BJ (cell line): ENCODE results near the gene TNS1. TPM values are rescaled to one million over a fixed set of nuclear protein-coding genes. Genes with fewer than 3 reads are reported as not detected.

Experiments used
- CTCF ChIA-PET: fragments of 350-600 bp; formaldehyde crosslinking; extraction: SDS; loops from one replicate; lab custom pipeline; 2021; ENCODE audit warnings: antibody characterized with exemption, inconsistent platforms; lab: Yijun Ruan, JAX
- POLR2A ChIA-PET: fragments of 300-600 bp; sonication (Branson Sonifier 250); formaldehyde crosslinking; extraction: SDS; loops from one replicate; lab custom pipeline; 2021; ENCODE audit warnings: antibody characterized with exemption; lab: Charles Lee
- DNase-seq: peaks from one replicate; pipeline ENCODE4 v3.0.0-alpha.2; 2011; ENCODE audit warnings: low read depth
- H3K27me3 ChIP-seq: 2 replicates; pipeline ENCODE4 v1.6.0; 2011; ENCODE audit warnings: low read length; ENCODE audit not compliant: control insufficient read depth, insufficient read depth
- H3K36me3 ChIP-seq: 2 replicates; pipeline ENCODE4 v1.5.1; 2011; ENCODE audit warnings: low read length; ENCODE audit not compliant: control insufficient read depth, insufficient read depth
- H3K4me3 ChIP-seq: 2 replicates; pipeline ENCODE4 v1.5.1; 2011; ENCODE audit warnings: low read depth, mild to moderate bottlenecking, control low read depth, low read length
- polyA plus RNA-seq: library from polyadenylated mRNA; depleted of rRNA; stranded (reverse); fragments of >200 nt; gene quantifications from 2 replicates; pipeline ENCODE4 v1.2.3, GENCODE V29; 2011
- TF ChIP-seq, protein P1 (sequence below): IDR thresholded peaks from 2 replicates; pipeline ENCODE4 v1.5.1; 2011; ENCODE audit warnings: low read depth, mild to moderate bottlenecking, control low read depth, inconsistent platforms, low read length, moderate library complexity; ENCODE audit not compliant: insufficient read depth

The TNS1 gene
- polyA plus RNA-seq, 1 experiment = 35.6 TPM

DNA sequence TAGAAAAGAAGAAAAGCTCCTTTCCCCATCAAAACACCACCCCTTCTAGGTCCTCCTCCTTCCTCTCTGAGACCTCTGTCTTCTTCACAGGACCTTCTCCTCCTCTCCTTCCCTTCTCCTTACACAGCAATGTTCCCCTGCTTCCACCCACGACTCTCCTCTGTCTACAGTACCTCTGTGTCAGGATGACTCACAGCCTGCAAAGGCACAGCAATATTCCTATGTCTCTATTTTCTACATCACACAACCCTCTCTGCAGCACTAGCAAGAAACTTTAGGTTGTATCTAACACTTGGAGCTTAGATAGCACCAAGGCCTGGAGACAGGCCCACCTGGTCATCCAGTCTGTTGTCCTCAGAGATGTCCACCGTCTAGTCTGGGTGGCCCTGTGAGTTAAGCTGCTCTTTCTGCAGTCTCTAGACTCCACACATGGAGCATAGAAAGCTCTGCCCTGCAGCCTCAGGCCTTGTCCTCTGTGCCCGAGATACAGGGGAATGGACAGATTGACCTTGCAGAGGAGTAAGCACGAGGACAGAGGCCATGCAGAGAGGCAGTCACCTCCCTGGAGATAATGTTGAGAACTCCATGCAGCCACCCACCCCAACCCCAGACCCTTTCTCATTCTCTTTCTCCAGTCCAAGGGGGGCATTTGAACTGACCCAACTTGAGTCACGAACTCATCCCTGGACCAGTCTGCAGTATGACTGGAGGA is 212.0 kb downstream of the TNS1 start:
- Histone ChIP-seq H3K4me3 (no peak overlapping the region), H3K36me3 (no peaks in the 10 kb centered on the region; the same call in 1 of the 2 replicates), H3K27me3 (no peaks in the 10 kb centered on the region)
- CTCF ChIA-PET = interaction anchor here (0.5 to 10.8 kb wide), 23 partner anchors 12 to 290 kb away, joined by 3 to 264 read pairs (median 7); partner anchors contain the start of gene RUFY4
- TF ChIP-seq, protein P1, sequence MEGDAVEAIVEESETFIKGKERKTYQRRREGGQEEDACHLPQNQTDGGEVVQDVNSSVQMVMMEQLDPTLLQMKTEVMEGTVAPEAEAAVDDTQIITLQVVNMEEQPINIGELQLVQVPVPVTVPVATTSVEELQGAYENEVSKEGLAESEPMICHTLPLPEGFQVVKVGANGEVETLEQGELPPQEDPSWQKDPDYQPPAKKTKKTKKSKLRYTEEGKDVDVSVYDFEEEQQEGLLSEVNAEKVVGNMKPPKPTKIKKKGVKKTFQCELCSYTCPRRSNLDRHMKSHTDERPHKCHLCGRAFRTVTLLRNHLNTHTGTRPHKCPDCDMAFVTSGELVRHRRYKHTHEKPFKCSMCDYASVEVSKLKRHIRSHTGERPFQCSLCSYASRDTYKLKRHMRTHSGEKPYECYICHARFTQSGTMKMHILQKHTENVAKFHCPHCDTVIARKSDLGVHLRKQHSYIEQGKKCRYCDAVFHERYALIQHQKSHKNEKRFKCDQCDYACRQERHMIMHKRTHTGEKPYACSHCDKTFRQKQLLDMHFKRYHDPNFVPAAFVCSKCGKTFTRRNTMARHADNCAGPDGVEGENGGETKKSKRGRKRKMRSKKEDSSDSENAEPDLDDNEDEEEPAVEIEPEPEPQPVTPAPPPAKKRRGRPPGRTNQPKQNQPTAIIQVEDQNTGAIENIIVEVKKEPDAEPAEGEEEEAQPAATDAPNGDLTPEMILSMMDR = no peak
- POLR2A ChIA-PET = no interaction called here
- peak; percentile 14 for DNase-seq

DNA sequence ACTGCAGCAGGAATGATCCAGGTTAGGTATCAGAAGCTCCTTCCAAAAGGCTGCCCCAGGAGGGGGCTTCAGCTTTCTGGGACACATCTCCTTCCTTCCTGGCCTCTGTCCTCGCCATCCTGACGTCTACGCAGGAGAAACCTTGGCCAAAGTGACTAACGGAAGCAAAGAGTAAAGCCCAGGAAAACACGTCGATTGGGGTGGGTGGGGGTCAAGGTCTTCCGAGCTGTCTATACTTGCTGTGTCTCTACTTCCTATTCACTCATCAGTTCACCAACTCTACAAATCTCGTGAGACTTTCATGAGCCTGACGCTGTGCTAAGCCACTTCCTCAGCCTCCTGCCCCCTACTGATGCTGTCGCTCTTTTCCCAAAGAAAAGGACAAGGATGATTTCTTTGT is 212.6 kb downstream of the TNS1 start:
- POLR2A ChIA-PET = no interaction called here

DNA sequence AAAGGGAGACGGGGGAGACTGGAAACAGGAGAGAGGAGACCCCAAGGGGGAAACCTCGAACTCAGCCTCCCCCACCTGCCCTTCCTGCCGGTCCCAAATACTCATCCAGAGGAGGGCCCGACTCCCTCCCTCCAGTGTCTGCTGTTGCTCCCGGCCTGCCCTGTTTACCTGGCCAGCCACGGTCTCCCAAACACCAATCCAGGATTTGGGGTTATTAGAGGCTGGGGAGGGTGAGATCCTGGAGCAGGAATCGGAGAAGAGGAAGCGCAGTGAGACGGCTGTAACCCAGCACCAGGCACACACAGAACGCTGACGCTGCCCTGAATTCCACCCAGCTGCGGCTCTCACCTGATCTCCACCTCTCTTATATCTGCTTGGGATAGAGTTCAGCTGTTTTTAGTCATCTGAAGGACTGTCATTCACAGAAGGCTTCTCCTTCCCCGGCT is 213.0 kb downstream of the TNS1 start:
- no peak for DNase-seq
- TF ChIP-seq, protein P1 = no peak
- no peak overlapping the region for H3K4me3 ChIP-seq
- ChIA-PET POLR2A (no interaction called here), CTCF (interaction anchor here (0.8 to 10.8 kb wide), 41 partner anchors 9 to 291 kb away, joined by 3 to 264 read pairs (median 7); partner anchors contain the start of gene RUFY4)
- H3K36me3 ChIP-seq = no peaks in the 10 kb centered on the region; the same call in 1 of the 2 replicates
- no peaks in the 10 kb centered on the region for H3K27me3 ChIP-seq

More for the DNA sequence above, 212.6 kb downstream of the TNS1 start:
- Histone ChIP-seq H3K4me3 (no peak overlapping the region), H3K27me3 (no peaks in the 10 kb centered on the region), H3K36me3 (no peaks in the 10 kb centered on the region; the same call in 1 of the 2 replicates)
- TF ChIP-seq, protein P1 = no peak
- no peak for DNase-seq
- CTCF ChIA-PET = interaction anchor here (0.9 to 10.8 kb wide), 24 partner anchors 9 to 281 kb away, joined by 3 to 264 read pairs (median 10); partner anchors contain the start of gene RUFY4

DNA sequence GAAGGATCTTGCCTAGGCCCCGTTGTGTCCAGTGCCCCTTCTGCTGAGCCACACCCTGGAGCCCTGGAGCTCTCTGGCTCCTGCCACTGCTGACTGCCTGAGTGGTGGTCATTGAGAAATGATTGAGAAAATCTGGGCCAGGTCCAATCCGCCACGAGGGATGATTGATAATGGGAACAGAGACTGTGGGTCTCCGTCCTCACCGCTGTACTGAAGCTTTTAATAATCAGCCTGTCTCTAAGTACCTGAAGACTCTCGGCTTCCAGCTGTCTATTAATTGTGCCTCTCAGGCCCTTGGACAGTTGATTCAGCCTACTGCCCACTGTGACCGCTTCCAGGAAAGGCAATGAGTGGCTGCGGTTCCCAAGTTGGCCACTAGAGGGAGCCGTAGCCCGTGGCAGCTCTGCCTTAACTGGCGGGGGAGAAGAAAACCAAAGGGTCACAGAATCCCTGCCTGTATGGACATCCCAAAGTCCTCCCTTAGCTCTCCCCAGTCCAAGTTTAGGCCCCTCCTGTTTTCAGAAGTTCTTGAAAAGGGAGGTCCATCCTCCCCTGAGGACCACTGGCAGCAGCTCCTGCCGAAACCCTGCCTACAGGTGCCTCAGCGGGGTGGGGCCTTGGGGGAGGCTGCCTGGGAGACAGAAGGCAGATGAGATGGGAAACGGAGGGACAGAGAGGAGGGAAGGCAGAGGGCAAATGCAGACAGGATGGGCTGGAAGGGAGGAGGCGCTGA is 213.6 kb downstream of the TNS1 start:
- no peak overlapping the region for H3K4me3 ChIP-seq
- no peak for DNase-seq
- TF ChIP-seq, protein P1 = peak; percentile 99
- ChIA-PET POLR2A (interaction anchor here (0.6 kb wide), 1 partner anchor 68 kb away, joined by 4 read pairs; no protein-coding TSS in a partner anchor), CTCF (interaction anchor here (0.6 to 10.8 kb wide), 50 partner anchors 10 to 334 kb away, joined by 3 to 264 read pairs (median 6); partner anchors contain the start of gene RUFY4)
- H3K27me3 ChIP-seq = no peaks in the 10 kb centered on the region
- no peaks in the 10 kb centered on the region; the same call in 1 of the 2 replicates for H3K36me3 ChIP-seq

DNA sequence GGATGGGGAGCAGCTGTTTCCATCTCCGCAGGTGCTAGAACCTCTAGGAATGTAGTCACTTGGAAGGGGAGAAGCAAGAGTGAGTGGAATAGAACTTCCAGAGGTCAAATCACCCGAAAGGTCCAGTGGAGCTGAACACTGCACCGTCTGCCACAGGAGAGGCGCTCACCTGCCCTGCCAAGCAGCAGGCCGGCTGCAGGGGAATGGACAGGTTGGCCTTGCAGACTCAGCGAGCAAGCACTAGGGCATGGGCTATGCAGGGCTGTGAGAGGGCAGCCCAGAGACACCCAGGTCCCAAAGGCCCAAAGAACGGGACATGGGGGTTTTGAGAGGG is 214.2 kb downstream of the TNS1 start:
- POLR2A ChIA-PET = no interaction called here
- no peak for DNase-seq
- CTCF ChIA-PET = interaction anchor here (0.6 to 10.8 kb wide), 43 partner anchors 10 to 335 kb away, joined by 3 to 264 read pairs (median 6); partner anchors contain the start of gene RUFY4
- no peak overlapping the region for H3K4me3 ChIP-seq
- no peaks in the 10 kb centered on the region for H3K27me3 ChIP-seq
- TF ChIP-seq, protein P1 = no peak
- no peaks in the 10 kb centered on the region; the same call in 1 of the 2 replicates for H3K36me3 ChIP-seq
